Caki2 (cell line): ENCODE results near the gene DBP. TPM values are rescaled to one million over a fixed set of nuclear protein-coding genes. Genes with fewer than 3 reads are reported as not detected.

Experiments used
- DNase-seq: peaks from one replicate; pipeline ENCODE4 v3.0.0-alpha.2; 2015; ENCODE audit warnings: low read depth
- in situ Hi-C: cut with HindIII; loops from 2 replicates; pipeline ENCODE4 v1.10.0; 2016; ENCODE audit warnings: low sequenced_read_pairs, low pct_unique_long_range_greater_than_20kb, mixed read lengths
- total RNA-seq: library from RNA; depleted of rRNA; stranded (reverse); fragments of >200 nt; shearing (Covaris generic); gene quantifications from 2 replicates; pipeline ENCODE4 v1.2.3, GENCODE V29; 2014; ENCODE audit warnings: low replicate concordance

Gene DBP
- total RNA-seq, 1 experiment from 2014 or later, result 15.1 TPM

DNA sequence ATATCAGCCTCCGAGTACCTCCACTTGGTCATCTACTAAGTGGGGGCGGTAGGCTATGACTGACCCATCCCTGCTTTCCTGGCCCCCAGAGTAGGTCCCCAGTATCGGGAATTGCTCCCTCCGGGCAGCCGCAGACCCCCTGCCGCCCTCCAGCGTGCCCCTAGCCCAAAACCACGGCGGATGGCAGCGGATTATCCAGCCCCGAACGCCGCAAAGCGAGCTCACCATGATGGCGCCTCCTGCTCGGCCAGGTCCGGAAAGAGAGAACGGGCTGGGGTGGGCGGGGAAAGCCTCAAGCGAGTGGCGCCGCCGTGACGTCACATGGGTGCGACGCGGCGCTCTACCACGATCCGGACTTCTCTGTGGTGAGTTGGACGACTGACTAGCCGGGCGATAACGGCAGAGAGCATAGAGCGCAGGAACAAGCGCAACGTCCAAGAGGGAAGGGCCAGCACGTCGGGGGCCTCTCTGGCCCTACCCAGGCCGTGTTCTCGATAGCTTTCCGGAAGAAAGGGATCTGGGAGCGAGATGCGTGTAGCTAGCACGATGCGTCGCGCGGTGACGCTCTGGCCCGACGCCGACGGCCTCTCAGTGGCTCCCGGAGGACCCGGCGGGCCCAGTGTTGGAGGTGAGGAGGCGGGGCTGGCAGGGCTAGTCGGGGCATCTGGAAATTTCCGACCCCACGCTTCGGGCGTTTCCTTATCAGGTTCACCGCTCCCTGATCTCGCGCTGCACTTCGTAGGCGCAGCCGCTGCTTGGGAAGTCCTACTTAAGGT lies 18.1 kb downstream of the DBP start, which contains the start of the genes RPL18 and SPHK2:
RPL18 (minus strand) TSS at position 263 of the 776 bp plus-strand sequence; CDS start at position 228, 35 bp downstream.
SPHK2 (plus strand) TSS at position 591 of the 776 bp plus-strand sequence. CDS start 1,009 bp downstream, outside the sequence.
- in situ Hi-C loops, result no loop called here

DNA sequence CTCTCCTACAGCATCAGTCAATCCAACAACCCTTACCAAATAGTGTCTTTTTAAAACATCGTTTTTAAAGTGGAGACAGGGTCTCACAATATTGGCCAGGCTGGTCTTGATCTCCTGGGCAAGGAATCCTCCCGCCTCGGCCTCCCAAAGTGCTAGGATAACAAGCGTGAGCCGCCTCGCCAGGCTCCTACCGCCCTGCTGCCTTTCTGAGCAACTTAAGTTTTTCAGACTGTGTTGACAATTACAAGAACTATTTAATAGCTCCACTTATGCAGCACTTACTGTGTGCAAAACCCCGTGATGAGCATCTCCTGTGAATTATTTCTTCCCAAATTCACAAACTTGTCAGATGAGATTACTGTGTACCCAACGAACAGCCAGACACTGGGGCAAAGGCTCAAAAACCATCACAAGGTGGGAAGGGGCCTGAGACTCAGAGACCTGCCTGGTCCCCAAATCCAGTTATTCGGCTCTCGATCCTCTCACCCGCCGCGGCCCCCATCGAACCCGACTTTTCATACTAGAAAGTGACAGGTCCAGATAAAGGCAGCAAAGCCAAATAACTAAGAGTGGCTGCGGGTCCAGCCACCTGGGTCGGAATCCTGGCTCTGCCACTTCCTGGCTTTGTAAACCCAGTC lies 18.8 kb downstream of the DBP start:
- in situ Hi-C loops, result no loop called here
- no peak for DNase-seq

More for the DNA sequence above, 18.1 kb downstream of the DBP start, which contains the start of the genes RPL18 and SPHK2:
- DNase-seq, result peak; percentile 100

DNA sequence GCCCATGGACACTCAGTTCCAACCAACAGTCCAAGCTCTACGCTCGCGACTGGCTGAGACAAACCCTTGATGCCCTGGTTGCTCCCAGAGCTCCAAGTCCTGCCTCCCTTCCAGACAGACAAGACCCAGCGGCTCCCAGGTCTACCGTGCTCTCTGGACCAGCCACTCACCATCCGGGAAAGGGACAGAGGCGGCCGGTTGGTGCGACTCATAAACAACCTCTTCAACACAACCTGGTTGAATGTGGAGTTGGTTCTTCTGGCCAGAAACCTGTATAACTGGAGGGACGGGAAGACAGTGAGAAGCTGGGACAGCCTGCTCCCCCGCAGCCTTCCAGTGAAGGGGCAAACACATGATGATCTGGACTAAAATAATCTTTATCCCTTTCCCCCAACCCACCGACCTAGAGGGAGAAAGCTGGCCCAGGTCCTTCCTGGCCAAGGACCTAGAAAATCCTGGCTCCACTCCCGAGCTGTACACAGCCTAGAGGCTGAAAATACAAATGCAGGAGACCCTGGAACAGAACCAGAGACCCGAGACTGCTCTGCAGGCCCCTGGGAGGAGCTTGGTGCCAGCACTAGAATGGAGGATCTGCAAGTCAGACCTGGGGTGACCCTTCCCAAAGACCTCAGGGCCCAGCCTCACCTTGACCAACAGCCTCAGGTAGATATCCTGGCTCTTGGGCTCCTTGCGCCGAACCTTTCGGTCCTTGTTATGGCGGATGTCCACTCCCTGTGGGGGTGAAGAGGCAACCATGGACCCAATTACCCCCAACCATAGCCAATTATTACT lies 19.8 kb downstream of the DBP start:
- in situ Hi-C loops, result no loop called here
- no peak for DNase-seq

DNA sequence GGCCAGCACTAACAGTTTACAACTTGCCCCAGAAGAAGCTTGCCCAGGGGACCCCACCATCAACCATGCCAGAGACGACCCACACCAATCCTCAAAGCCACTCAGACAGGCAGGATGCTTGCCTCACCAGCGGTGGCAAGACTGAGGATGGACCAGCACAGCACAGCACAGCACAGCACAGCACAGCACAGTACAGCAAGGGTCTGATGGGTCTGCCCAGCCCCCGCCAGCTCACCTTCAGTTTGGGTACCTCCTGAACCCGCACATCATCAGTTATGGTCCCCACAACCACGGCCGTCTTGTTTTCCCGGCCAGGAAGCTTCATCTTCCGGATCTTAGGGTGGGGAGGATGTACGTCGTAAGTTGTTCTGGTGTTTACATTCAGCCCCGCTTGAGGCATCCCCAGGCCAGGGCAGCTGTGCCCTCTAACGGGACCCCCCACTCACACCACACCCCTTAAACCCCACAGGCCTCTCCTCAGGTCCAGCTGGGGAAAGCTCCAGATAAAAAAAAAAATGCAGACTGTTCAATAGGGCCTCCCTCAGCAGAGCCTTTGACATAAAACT lies 20.6 kb downstream of the DBP start:
- in situ Hi-C loops, result no loop called here
- no peak for DNase-seq

DNA sequence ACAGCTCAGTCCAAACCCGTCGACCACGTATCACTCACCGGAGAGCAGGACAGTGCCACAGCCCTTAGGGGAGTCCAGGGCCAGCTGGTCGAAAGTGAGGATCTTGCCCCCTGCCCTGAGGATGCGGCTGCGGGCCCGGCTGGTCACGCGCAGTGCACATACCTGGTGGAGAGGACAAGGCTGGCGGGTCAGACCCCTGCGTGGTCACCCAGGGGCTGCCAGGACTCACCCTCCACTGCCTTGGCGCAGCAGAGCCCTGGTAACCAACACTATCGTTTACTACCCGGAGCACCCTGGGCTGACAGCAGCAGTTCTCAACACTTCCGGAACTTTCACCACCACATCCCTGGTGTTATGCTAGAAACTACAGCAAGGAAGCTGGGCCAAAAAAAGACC lies 21.1 kb downstream of the DBP start:
- in situ Hi-C loops, result no loop called here
- DNase-seq, result no peak

DNA sequence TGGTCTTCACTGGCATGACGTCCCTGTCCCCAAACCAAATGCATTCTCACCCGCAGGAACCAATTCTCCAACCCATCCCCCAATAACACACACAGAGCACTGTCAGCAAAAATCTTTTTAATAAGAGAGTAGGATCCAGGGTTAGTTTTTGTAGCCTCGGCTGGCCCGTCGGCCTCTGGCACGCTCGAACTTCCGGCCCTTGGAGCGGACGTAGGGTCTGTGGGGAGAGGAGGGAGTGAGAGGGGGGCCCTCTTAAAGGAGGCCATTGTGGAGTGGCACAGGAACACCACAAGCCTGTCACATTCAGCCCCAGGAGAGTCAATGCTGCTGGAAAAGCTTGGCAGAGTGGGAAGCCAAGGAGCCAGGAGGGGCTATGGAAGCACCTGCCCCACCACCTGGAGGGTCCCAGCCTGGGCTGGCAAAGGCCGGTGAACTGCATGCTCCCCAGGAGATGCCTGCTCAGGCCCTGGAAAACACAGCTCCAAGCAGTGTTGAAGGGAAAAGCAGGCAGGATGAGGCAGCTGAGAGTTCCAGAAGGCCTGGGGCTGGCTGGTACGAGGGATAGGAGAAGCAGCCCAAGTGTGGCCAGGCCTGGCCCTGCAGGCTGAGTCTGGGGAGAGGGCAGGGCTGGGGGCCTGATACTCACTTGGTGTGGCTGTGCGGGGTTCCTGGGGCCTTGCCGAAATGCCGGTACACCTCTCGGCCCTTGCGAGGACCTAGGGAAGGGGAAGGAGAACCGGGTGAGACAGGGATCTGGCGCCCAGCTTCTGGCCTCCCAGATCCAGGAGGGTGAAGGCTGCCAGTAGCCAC lies 21.7 kb downstream of the DBP start:
- DNase-seq, result no peak
- in situ Hi-C loops, result no loop called here

DNA sequence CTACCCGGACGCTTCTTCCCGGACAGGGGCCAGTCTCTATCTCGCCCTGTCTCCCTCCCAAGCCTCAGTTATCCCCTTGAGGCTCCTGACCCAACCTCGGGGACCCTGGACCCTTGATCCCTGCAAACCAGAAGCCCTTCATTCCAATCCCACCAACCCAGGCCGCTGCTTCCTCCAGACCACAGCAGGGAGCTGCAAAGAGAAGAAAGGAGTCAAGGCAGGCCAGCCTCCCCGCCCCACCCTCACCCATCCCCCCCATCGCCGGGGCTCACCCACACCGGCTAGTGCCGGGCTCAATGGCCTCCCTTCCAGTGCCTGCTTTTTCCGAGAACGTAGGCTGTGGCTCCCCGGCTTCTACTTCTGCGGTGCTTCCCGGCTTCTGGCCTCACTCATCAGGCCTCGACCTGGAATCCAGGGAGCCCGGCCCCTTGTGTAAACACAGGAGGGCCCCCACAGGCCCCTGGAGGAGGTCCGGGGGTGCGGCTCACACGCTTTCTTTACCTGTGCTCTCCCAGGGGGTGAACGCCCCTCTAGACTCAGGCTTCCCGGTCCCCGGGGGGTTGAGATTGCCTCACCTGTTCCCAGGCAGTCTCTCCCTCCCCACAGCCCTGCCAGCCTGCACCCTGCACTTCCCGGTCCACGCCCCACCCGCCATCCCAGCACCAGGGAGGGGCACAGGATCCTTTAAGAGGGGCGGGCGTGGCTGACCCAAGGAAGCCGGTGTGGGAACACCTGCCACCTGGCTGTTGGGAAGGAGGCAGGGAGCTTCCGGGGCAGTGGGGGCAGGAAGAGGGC lies 22.5 kb downstream of the DBP start, which contains the start of gene FAM83E:
FAM83E (minus strand) TSS at position 641 of the 795 bp plus-strand sequence. CDS start 1,704 bp downstream, outside the sequence.
- in situ Hi-C loops, result no loop called here
- DNase-seq, result no peak

DNA sequence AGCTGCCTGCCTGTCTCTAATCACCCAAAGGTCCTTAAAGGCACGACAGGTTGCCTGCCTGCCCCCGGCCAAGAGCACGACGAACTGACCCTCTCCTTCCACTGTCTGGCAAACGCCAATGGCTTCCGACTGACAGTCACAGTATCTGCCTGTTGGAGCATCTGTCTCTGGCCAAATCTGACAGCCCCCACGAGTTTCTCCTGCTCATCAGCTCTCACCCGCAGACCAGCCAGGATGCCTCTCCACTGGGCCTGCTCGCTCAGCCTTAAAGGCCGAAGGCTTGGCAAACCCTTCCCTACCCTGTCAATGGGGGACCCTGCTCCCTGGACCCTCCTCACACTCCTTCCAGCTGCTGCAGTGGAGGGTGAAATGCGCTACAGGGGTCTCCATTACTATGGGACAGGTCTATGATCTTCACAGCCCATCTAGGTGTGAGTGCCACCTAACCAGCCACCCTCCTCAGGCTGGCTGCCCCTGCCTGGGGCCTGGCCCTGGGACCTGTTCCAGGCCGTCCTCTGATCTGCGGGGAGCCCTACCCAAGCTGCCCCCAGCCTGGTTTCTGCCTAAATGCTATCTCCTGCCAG lies 23.2 kb downstream of the DBP start:
- in situ Hi-C loops, result no loop called here

DNA sequence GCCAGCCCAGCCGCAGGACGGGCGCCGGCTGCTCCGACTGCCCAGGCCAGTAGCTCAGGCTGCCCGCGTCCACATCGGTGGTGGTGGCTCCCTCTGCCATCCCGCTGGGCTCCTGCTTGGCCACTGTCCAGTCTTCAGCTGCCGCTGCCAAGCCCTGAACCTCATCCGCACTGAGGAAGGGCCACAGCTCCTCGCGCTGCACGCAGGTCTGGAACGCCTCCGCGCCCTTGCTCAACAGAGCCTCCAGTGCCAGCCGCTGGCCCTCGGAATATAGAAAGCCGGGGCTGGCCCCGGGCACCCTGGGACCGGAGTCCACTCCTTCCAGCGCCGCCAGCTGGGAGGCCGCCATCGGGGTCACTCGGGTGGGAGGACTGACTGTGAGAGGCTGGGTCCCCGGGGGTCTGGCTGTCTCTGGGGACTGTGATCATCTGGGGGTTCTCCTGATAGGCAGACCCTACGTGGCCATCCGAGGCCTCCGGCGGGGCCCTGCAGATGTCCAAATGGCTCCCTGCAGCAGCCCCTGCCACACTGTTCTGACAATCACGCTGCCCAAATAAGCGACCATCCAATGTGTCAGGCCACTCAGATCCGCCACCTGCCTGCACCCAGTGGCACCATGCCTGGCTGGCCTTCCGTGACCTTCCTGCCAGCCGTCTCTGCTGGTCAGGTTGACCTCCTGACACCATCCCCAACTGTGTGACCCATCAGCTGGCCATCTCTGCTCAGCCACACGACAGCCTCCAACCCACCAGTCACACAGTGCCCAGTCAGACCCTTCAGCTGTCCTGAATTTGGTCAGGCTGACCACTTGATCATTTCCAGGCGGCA lies 23.9 kb downstream of the DBP start:
- in situ Hi-C loops, result no loop called here
- DNase-seq, result no peak

More for the DNA sequence above, 23.2 kb downstream of the DBP start:
- no peak for DNase-seq

DNA sequence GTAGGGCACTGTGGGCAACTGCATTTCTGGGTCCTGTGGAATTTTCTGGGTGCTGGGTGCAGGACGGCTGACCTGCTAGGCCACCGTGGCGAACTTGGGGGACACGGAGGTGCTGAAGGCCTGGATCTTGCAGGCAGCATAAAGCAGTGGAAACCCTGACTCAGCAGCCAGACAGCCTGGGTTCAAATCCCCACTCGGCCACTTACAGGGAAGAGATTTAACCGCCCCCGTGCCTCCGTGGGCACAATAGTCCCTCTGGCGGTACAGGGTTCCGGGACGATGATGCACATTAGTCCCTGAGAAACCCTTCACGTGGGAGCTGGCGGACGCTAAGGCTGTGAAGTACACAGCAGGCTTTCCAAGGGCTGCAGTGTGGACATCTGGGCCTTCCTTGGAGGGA lies 25.3 kb downstream of the DBP start:
- in situ Hi-C loops, result no loop called here
- DNase-seq, result no peak

DNA sequence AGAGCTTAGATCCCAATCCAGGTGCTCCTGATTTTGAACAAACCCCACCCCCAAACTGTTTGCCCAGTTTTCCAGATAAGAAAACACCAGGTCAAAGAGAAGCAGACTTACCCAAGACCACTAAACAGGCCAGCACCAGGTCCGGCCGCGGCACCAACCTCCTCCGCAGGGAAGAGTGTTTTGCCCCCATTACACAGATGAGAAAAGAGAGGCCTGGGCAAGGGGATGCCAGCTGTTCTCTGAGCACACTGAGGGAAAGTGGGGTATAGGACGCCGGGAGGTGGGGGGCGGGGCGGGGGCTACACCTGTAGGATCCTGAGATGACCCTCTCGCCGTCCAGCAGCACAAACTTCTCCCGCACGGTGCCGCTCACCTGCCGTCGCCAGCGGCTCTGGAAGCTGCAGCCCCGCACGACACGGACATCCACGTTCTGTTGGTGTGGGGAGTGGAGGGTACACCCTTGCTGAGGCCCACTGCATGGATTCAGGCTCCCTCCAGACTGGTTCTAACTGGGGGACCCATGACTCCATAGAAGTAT lies 27.5 kb downstream of the DBP start:
- DNase-seq, result no peak
- in situ Hi-C loops, result no loop called here

DNA sequence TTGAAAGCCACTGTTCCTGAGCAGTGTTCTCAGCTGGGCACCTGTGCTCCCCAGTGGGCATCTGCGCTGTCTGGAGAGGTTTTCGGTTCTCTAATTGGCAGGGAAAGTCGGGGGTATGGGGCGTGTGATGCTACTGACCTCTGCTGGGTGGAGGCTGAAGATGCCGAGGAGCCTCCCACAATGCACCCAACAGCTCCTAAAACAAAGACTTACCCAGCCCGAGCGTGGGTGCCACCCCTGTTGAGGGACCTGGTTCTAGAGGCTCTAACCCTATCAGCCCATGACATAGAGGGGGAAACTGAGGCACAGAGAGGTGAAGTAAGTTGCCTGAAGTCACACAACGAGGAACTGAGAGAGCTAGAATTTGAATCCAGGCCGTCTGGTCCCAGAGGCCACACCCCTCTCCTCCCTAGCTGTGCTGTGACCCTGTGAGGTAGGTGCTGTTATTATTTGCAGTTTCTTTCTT lies 28.3 kb downstream of the DBP start:
- no peak for DNase-seq
- in situ Hi-C loops, result no loop called here

DNA sequence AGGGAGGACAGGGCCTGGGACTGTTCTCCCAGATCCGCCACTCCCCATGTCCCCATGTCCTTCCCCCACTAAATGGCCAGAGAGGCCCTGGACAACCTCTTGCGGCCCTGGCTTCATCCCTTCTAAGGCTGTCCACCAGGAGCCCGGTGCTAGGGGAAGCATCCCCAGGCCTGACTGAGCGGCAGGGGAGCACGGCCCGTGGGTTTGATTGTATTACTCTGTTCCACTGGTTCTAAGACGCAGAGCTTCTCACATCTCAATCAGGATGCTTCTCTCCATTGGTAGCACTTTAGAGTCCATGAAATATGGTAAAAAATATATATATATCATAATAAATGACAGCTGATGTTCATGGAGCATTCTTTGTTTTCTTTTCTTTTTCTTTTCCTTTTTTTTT lies 29.8 kb downstream of the DBP start:
- no peak for DNase-seq
- in situ Hi-C loops, result no loop called here

DNA sequence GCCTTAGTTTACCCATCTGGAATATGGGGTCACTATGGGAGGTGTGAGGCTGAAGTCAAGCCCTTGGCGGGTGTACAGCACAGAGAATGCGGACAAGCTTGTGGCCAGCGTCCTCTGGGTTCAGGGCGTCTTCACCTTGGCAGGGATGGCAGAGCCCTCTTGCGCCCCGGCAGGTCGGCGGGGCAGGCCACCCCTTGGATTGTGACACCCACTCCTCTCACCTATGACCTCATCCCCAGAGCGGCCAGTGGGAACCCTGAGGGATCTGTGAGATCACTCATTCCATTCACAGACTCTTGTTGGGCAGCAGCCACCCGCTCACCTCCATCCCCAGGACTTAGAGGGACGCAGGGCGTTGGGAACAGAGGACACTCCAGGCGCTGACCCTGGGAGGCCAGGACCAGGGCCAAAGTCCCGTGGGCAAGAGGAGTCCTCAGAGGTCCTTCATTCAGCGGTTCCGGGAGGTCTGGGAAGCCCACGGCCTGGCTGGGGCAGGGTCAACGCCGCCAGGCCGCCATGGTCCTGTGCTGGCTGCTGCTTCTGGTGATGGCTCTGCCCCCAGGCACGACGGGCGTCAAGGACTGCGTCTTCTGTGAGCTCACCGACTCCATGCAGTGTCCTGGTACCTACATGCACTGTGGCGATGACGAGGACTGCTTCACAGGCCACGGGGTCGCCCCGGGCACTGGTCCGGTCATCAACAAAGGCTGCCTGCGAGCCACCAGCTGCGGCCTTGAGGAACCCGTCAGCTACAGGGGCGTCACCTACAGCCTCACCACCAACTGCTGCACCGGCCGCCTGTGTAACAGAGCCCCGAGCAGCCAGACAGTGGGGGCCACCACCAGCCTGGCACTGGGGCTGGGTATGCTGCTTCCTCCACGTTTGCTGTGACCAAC lies 30.5 kb downstream of the DBP start, which contains the start of gene SPACA4:
SPACA4 (plus strand) TSS at position 280 of the 896 bp plus-strand sequence; CDS start at position 517, 237 bp downstream.
- no peak for DNase-seq
- in situ Hi-C loops, result no loop called here
